SK-N-MC (cell line): ENCODE results near the gene PLA2G4E.

Experiments
- EZH2 ChIP-seq: fragments of 200-600 bp; sonication (generic); IDR thresholded peaks from one replicate; pipeline ENCODE4 v1.6.1; 2017; ENCODE audit warnings: antibody characterized with exemption
- POLR2AphosphoS5 ChIP-seq: IDR thresholded peaks from 2 replicates; pipeline ENCODE4 v1.6.1; 2012; ENCODE audit warnings: mild to moderate bottlenecking, low read depth, low read length, borderline replicate concordance

- TF ChIP-seq EZH2 (no peak), POLR2AphosphoS5 (no peak)
Measured at GRCh38 chr15:41971089-41971894, 49.5 kb downstream of the PLA2G4E start.
